ENCODE data around the gene AVL9.
A peak's percentile ranks its signal among the peaks of the same experiment; 100 is the strongest.

AVL9 gene

GRCh38 chr7:32495298-32496051 is at the start of gene AVL9:
Gene AVL9, plus strand, starts transcription at chr7:32495489. Its CDS starts 221 bp downstream, at chr7:32495710.
- no peak for TF ChIP-seq CTCF (conservative IDR thresholded peaks at IDR 0.05; ENCODE audit: low read depth, low read length)
- DNase-seq (ENCODE audit: low read depth) = peak; percentile 84
- H3K4me3 ChIP-seq (ENCODE audit: low read length) = peak within 1 kb of the TSS; percentile 91

- H3K4me3 ChIP-seq (ENCODE audit: low read length) = no peak overlapping the region
- DNase-seq (ENCODE audit: low read depth) = no peak
Observed at GRCh38 chr7:32447218-32447617, 48.1 kb upstream of the AVL9 start.

GRCh38 chr7:32453341-32454011 is 41.8 kb upstream of the AVL9 start:
- H3K4me3 ChIP-seq (ENCODE audit: low read length) = no peak overlapping the region
- no peak for TF ChIP-seq CTCF (conservative IDR thresholded peaks at IDR 0.05; ENCODE audit: low read depth, low read length)
- no peak for DNase-seq (ENCODE audit: low read depth)

More at GRCh38 chr7:32447218-32447617, 48.1 kb upstream of the AVL9 start:
- TF ChIP-seq CTCF (conservative IDR thresholded peaks at IDR 0.05; ENCODE audit: low read depth, low read length) = no peak

- TF ChIP-seq CTCF (conservative IDR thresholded peaks at IDR 0.05; ENCODE audit: low read depth, low read length) = no peak
- no peak for DNase-seq (ENCODE audit: low read depth)
- no peak overlapping the region for H3K4me3 ChIP-seq (ENCODE audit: low read length)
Observed at GRCh38 chr7:32458025-32458424, 37.3 kb upstream of the AVL9 start.

- H3K4me3 ChIP-seq (ENCODE audit: low read length) = no peak overlapping the region
- no peak for TF ChIP-seq CTCF (conservative IDR thresholded peaks at IDR 0.05; ENCODE audit: low read depth, low read length)
- DNase-seq (ENCODE audit: low read depth) = no peak
Observed at GRCh38 chr7:32459788-32460187, 35.5 kb upstream of the AVL9 start.

- H3K4me3 ChIP-seq (ENCODE audit: low read length) = no peak overlapping the region
- TF ChIP-seq CTCF (conservative IDR thresholded peaks at IDR 0.05; ENCODE audit: low read depth, low read length) = no peak
- no peak for DNase-seq (ENCODE audit: low read depth)
Observed at GRCh38 chr7:32461484-32461883, 33.8 kb upstream of the AVL9 start.

- no peak for DNase-seq (ENCODE audit: low read depth)
- H3K4me3 ChIP-seq (ENCODE audit: low read length) = no peak overlapping the region
- TF ChIP-seq CTCF (conservative IDR thresholded peaks at IDR 0.05; ENCODE audit: low read depth, low read length) = no peak
Observed at GRCh38 chr7:32462451-32462850, 32.8 kb upstream of the AVL9 start.

All from retinal pigment epithelial cell (primary cell).